ENCODE measurements around the gene CEP55. TPM values are rescaled to one million over a fixed set of nuclear protein-coding genes. Genes with fewer than 3 reads are reported as not detected.

CEP55 gene
- polyA plus RNA-seq, 4 donors, result 0.27 to 21.7 (median 3.2) TPM

DNA sequence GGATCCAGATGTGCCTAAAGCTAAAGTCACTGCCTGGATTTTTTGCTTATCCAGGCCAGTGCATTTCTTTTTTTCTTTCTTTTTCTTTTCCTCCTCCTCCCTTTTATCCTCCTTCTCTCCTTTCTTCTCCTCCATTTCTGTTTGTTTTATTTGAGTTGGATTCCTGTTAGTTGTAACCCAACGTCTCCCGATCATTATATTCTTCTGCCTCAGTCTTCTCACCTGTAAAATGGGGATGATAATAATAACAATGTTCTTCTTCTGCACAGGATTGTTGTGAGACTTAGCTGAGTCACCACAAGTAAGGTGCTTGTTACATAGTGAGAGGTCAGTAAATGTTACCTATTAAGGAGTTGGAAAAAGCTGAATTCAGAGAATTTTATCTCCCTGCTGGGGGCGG is 56.4 kb downstream of the CEP55 start:
- Histone ChIP-seq H3K27ac (ENCODE audit: low read depth in 1 of 3, low read length in 2 of 3) (no peak overlapping the region), H3K4me3 (ENCODE audit: low read depth in 1 of 3, low read length in 3 of 3) (no peak overlapping the region), H3K27me3 (ENCODE audit: control insufficient read depth in 3 of 3, insufficient read depth in 3 of 3, low read length in 3 of 3) (no peaks in the 10 kb centered on the region), H3K4me1 (ENCODE audit: control insufficient read depth in 3 of 3, insufficient read depth in 2 of 3, low read depth in 1 of 3, low read length in 2 of 3) (peaks cover 0 to 27% (median 2%) of the 10 kb centered on the region in 3 donors), H3K9me3 (ENCODE audit: control insufficient read depth in 2 of 2, insufficient read depth in 1 of 2, low read depth in 1 of 2, low read length in 1 of 2) (no peaks in the 10 kb centered on the region), H3K36me3 (ENCODE audit: control insufficient read depth in 3 of 3, insufficient read depth in 2 of 3, low read depth in 1 of 3, low read length in 3 of 3) (no peaks in the 10 kb centered on the region)
- FAIRE-seq, result no peak
- WGBS, 3 donors, result 87 to 99% (median 92%) methylated on average over 3 of the region's 3 CpGs
- DNase-seq, result no peak

DNA sequence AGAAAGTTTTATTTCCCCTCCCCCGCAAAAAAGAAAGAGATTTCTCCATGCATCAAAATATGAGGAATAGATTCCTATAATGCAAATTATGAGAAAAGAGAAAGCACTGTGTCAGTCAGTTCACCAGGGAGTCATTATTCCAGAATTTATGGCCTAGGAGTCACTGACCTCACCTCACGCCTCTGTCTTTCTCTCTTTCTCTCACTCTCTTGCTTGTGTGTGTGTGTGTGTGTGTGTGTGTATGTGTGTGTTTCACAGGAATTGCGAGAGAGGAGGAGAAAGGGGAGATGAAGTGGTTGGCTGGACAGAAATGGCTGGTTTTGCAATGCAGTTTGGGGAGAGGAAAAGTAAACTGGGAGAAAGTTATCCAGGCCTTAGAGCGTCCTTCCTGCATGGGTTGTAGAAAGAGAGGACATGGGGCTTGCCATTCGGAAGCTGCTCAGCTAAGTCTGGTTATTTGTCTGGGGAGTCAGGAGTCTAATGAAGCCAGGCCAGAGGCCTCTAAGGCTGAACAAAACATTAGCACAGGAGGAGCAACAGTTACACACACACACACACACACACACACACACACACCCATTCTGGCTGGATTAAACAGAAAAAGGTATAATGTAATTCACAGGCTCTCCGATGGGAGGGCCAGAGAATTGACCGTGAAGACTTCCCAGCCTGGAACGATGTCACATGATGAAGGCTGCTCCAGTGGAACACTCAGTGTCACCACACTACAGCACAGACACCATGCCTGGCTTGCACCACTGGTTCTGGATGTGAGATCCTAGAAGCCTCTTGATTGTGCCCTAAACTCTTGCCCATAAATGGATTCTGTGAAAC is 57.3 kb downstream of the CEP55 start:
- no peak for FAIRE-seq
- peaks cover 0 to 27% (median 2%) of the 10 kb centered on the region in 3 donors for H3K4me1 ChIP-seq (ENCODE audit: control insufficient read depth in 3 of 3, insufficient read depth in 2 of 3, low read depth in 1 of 3, low read length in 2 of 3)
- no peaks in the 10 kb centered on the region for H3K27me3 ChIP-seq (ENCODE audit: control insufficient read depth in 3 of 3, insufficient read depth in 3 of 3, low read length in 3 of 3)
- 86 to 89% (median 87%) methylated on average over 8 of the region's 8 CpGs for WGBS, 3 donors
- no peak overlapping the region for H3K4me3 ChIP-seq (ENCODE audit: low read depth in 1 of 3, low read length in 3 of 3)
- no peak overlapping the region for H3K27ac ChIP-seq (ENCODE audit: low read depth in 1 of 3, low read length in 2 of 3)
- H3K9me3 ChIP-seq (ENCODE audit: control insufficient read depth in 2 of 2, insufficient read depth in 1 of 2, low read depth in 1 of 2, low read length in 1 of 2), result no peaks in the 10 kb centered on the region
- H3K36me3 ChIP-seq (ENCODE audit: control insufficient read depth in 3 of 3, insufficient read depth in 2 of 3, low read depth in 1 of 3, low read length in 3 of 3), result no peaks in the 10 kb centered on the region
- peak in 1 of 2 donors; percentile 32 for DNase-seq

DNA sequence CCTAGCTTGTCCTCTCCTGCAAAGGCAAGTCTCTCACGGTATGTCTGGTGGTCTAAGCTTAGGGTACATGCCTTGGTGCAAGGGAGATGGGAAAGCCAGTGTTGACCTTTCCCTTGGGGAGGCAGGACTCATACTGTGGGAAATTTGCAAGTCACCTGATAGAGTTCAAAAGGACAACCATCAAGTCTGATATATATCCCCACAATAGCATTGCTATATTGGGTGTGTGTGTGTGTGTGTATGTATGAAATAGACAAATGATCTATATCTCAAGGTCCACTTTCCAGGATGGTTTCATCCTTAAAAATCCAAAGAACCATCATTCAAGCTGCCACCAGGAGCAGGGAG is 57.9 kb downstream of the CEP55 start:
- H3K9me3 ChIP-seq (ENCODE audit: control insufficient read depth in 2 of 2, insufficient read depth in 1 of 2, low read depth in 1 of 2, low read length in 1 of 2), result peaks cover 0 to 1% of the 10 kb centered on the region in 2 donors
- no peaks in the 10 kb centered on the region for H3K27me3 ChIP-seq (ENCODE audit: control insufficient read depth in 3 of 3, insufficient read depth in 3 of 3, low read length in 3 of 3)
- FAIRE-seq (no peak), DNase-seq (peak; percentile 24)
- 77 to 84% (median 83%) methylated on average over 1 of the region's 1 CpG for WGBS, 3 donors
- no peaks in the 10 kb centered on the region for H3K36me3 ChIP-seq (ENCODE audit: control insufficient read depth in 3 of 3, insufficient read depth in 2 of 3, low read depth in 1 of 3, low read length in 3 of 3)
- H3K4me3 ChIP-seq (ENCODE audit: low read depth in 1 of 3, low read length in 3 of 3), result no peak overlapping the region
- peaks cover 0 to 27% (median 2%) of the 10 kb centered on the region in 3 donors for H3K4me1 ChIP-seq (ENCODE audit: control insufficient read depth in 3 of 3, insufficient read depth in 2 of 3, low read depth in 1 of 3, low read length in 2 of 3)
- no peak overlapping the region for H3K27ac ChIP-seq (ENCODE audit: low read depth in 1 of 3, low read length in 2 of 3)

DNA sequence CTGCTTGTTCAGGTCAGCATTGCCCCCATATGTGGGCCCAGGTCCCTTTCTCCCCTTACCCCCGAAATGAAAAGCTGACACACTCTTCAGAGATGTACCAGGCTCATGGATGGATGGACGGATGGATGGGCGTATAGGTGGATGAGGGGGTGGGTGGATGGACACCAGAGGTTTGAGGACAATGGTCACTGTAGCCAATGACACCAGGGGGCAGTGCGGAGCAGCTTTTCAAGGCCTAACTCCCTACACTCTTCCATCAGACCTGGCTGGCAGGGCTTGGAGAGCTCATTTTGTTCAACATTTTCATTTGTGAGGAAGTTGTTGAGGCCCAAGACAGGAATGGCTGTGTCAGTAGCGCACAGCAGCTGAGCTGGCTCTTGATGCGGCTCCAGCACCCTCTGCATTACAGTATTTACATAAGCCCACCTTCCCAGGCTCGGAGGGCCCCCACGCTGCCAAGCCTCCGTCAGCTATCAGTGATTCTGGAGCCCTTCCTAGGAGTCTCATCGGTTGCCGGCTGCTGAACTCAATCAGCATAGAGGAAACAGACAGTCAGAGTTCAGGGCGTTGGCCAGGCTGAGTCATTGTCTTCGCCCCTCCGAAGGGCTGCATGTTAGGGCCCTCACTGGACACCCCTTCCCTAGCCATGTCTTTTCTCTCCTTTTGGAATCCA is 58.5 kb downstream of the CEP55 start:
- H3K36me3 ChIP-seq (ENCODE audit: control insufficient read depth in 3 of 3, insufficient read depth in 2 of 3, low read depth in 1 of 3, low read length in 3 of 3), result no peaks in the 10 kb centered on the region
- no peaks in the 10 kb centered on the region for H3K27me3 ChIP-seq (ENCODE audit: control insufficient read depth in 3 of 3, insufficient read depth in 3 of 3, low read length in 3 of 3)
- DNase-seq, result peak; percentile 68 to 79
- WGBS, 3 donors, result 38 to 52% (median 50%) methylated on average over 14 of the region's 14 CpGs
- FAIRE-seq, result no peak
- H3K4me3 ChIP-seq (ENCODE audit: low read depth in 1 of 3, low read length in 3 of 3), result no peak overlapping the region
- H3K9me3 ChIP-seq (ENCODE audit: control insufficient read depth in 2 of 2, insufficient read depth in 1 of 2, low read depth in 1 of 2, low read length in 1 of 2), result peaks cover 0 to 7% of the 10 kb centered on the region in 2 donors
- H3K27ac ChIP-seq (ENCODE audit: low read depth in 1 of 3, low read length in 2 of 3), result no peak overlapping the region
- H3K4me1 ChIP-seq (ENCODE audit: control insufficient read depth in 3 of 3, insufficient read depth in 2 of 3, low read depth in 1 of 3, low read length in 2 of 3), result peaks cover 0 to 27% (median 2%) of the 10 kb centered on the region in 3 donors

DNA sequence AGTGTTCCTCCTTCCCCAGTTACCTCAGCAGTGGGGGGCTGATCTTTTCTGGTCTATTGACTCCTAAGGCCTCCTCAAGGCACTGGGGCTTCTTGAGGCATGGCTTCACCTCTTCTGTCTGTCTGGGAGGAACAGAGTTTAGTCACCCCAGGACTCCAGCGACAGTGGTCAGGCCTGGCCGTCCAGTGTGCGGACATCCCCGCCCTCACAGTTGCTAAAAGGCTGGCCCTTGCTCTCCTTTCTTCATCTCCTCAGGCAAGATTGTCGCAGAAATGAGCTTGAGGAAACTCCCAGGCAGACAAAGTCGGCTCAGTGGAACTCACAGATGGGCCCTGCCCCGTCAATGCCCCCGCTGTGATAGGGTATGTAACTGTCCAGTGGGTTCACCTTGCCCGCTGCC is 63.1 kb downstream of the CEP55 start:
- H3K27me3 ChIP-seq (ENCODE audit: control insufficient read depth in 3 of 3, insufficient read depth in 3 of 3, low read length in 3 of 3), result no peaks in the 10 kb centered on the region
- no peak overlapping the region for H3K27ac ChIP-seq (ENCODE audit: low read depth in 1 of 3, low read length in 2 of 3)
- H3K4me1 ChIP-seq (ENCODE audit: control insufficient read depth in 3 of 3, insufficient read depth in 2 of 3, low read depth in 1 of 3, low read length in 2 of 3), result peaks cover 0 to 9% (median 0%) of the 10 kb centered on the region in 3 donors
- no peak overlapping the region for H3K4me3 ChIP-seq (ENCODE audit: low read depth in 1 of 3, low read length in 3 of 3)
- DNase-seq, result no peak
- 89 to 93% (median 90%) methylated on average over 9 of the region's 9 CpGs for WGBS, 3 donors
- no peaks in the 10 kb centered on the region for H3K36me3 ChIP-seq (ENCODE audit: control insufficient read depth in 3 of 3, insufficient read depth in 2 of 3, low read depth in 1 of 3, low read length in 3 of 3)
- FAIRE-seq, result no peak
- H3K9me3 ChIP-seq (ENCODE audit: control insufficient read depth in 2 of 2, insufficient read depth in 1 of 2, low read depth in 1 of 2, low read length in 1 of 2), result peaks cover 0 to 10% of the 10 kb centered on the region in 2 donors

DNA sequence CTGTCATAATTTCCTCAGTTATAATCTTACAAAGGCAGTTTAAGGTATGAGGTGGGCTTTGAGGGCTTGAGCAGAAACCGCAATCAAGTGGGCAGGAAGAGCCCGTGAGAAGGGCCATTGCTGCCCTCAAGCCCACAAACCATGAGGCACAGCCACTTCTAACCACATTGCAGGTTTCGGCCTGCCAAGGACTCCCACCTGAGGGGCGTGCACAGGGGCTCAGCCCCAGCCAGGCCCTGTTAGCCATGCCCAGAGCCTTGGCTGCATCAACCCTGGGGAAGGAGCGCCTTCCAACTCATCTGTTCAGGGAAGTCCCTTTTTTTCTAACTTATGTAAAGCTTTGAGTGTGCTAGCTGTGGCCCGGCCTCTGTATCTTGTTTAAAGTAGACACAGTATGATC is 64.1 kb downstream of the CEP55 start:
- no peak overlapping the region for H3K27ac ChIP-seq (ENCODE audit: low read depth in 1 of 3, low read length in 2 of 3)
- no peak overlapping the region for H3K4me3 ChIP-seq (ENCODE audit: low read depth in 1 of 3, low read length in 3 of 3)
- no peaks in the 10 kb centered on the region for H3K36me3 ChIP-seq (ENCODE audit: control insufficient read depth in 3 of 3, insufficient read depth in 2 of 3, low read depth in 1 of 3, low read length in 3 of 3)
- peaks cover 0 to 6% (median 0%) of the 10 kb centered on the region in 3 donors for H3K27me3 ChIP-seq (ENCODE audit: control insufficient read depth in 3 of 3, insufficient read depth in 3 of 3, low read length in 3 of 3)
- FAIRE-seq (no peak), DNase-seq (no peak)
- H3K4me1 ChIP-seq (ENCODE audit: control insufficient read depth in 3 of 3, insufficient read depth in 2 of 3, low read depth in 1 of 3, low read length in 2 of 3), result no peaks in the 10 kb centered on the region
- WGBS, 3 donors, result 80 to 86% (median 85%) methylated on average over 6 of the region's 6 CpGs
- peaks cover 0 to 10% of the 10 kb centered on the region in 2 donors for H3K9me3 ChIP-seq (ENCODE audit: control insufficient read depth in 2 of 2, insufficient read depth in 1 of 2, low read depth in 1 of 2, low read length in 1 of 2)

DNA sequence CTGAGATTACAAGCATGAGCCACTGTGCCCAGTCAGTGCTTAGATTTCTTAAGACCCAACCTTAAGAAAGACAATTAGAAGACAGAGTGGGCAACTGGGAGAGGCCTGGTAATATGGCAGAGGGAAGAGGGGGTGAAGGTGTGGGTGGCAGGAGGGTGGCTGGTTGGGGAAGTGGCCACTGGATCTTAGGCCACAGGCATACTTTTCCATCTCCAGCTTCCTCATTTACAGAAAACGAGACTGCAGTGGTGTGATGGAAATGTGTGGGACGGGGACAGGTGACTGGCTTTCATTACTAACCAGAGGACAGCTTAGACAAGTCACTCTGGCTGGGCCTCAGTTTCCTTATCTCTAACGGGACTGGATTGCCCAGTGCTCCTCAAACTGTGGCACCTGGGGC is 69.0 kb downstream of the CEP55 start:
- H3K27me3 ChIP-seq (ENCODE audit: control insufficient read depth in 3 of 3, insufficient read depth in 3 of 3, low read length in 3 of 3), result peaks cover 7 to 45% (median 21%) of the 10 kb centered on the region in 3 donors
- no peak for FAIRE-seq
- no peaks in the 10 kb centered on the region for H3K4me1 ChIP-seq (ENCODE audit: control insufficient read depth in 3 of 3, insufficient read depth in 2 of 3, low read depth in 1 of 3, low read length in 2 of 3)

DNA sequence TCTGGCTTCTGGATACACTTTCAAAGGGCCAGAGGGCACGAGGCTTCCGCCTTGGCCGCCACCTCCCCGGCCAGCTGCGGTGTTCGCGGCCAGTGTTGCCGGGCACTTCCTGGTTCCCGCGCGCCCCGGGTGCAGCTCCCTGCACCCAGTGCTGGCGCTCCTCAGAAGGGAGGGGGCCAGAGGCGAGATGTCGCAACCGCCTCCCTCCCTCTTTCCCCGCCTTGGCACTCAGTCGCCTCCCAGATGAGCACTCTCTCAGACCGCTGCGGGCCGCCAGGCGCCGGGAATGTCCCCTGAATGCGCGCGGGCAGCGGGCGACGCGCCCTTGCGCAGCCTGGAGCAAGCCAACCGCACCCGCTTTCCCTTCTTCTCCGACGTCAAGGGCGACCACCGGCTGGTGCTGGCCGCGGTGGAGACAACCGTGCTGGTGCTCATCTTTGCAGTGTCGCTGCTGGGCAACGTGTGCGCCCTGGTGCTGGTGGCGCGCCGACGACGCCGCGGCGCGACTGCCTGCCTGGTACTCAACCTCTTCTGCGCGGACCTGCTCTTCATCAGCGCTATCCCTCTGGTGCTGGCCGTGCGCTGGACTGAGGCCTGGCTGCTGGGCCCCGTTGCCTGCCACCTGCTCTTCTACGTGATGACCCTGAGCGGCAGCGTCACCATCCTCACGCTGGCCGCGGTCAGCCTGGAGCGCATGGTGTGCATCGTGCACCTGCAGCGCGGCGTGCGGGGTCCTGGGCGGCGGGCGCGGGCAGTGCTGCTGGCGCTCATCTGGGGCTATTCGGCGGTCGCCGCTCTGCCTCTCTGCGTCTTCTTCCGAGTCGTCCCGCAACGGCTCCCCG is 70.2 kb downstream of the CEP55 start, which contains the start of gene FFAR4:
TSS of gene FFAR4 (plus strand) at position 231 of the 842 bp plus-strand sequence. CDS start at position 287, 56 bp downstream.
- WGBS, 3 donors, result 2 to 6% (median 3%) methylated on average over 58 to 85 of the region's 85 CpGs

More for the DNA sequence above, 69.0 kb downstream of the CEP55 start:
- Histone ChIP-seq H3K9me3 (ENCODE audit: control insufficient read depth in 2 of 2, insufficient read depth in 1 of 2, low read depth in 1 of 2, low read length in 1 of 2) (no peaks in the 10 kb centered on the region), H3K27ac (ENCODE audit: low read depth in 1 of 3, low read length in 2 of 3) (no peak overlapping the region), H3K36me3 (ENCODE audit: control insufficient read depth in 3 of 3, insufficient read depth in 2 of 3, low read depth in 1 of 3, low read length in 3 of 3) (no peaks in the 10 kb centered on the region), H3K4me3 (ENCODE audit: low read depth in 1 of 3, low read length in 3 of 3) (no peak overlapping the region)
- WGBS, 3 donors, result 54 to 70% (median 59%) methylated on average over 3 of the region's 3 CpGs
- no peak for DNase-seq

More for the DNA sequence above, 70.2 kb downstream of the CEP55 start, which contains the start of gene FFAR4:
- Histone ChIP-seq H3K4me3 (ENCODE audit: low read depth in 1 of 3, low read length in 3 of 3) (peak within 1 kb of the TSS in 2 of 3 donors; percentile 12 to 29), H3K9me3 (ENCODE audit: control insufficient read depth in 2 of 2, insufficient read depth in 1 of 2, low read depth in 1 of 2, low read length in 1 of 2) (no peaks in the 10 kb centered on the region), H3K27me3 (ENCODE audit: control insufficient read depth in 3 of 3, insufficient read depth in 3 of 3, low read length in 3 of 3) (peaks cover 7 to 54% (median 21%) of the 10 kb centered on the region in 3 donors), H3K27ac (ENCODE audit: low read depth in 1 of 3, low read length in 2 of 3) (no peak within 1 kb of the TSS), H3K4me1 (ENCODE audit: control insufficient read depth in 3 of 3, insufficient read depth in 2 of 3, low read depth in 1 of 3, low read length in 2 of 3) (no peaks in the 10 kb centered on the region), H3K36me3 (ENCODE audit: control insufficient read depth in 3 of 3, insufficient read depth in 2 of 3, low read depth in 1 of 3, low read length in 3 of 3) (no peaks in the 10 kb centered on the region)
- FAIRE-seq, result no peak
- DNase-seq, result peak; percentile 27 to 54
